IMR-90 (cell line): Measurements from ENCODE around the gene TMTC2. TPM values are rescaled to one million over a fixed set of nuclear protein-coding genes. Genes with fewer than 3 reads are reported as not detected.

Experiments
- ATAC-seq: fragments of 200-7000 bp; cut with Tn5 transposase; 2 replicates; pipeline ENCODE4 v1.9.1; 2020; ENCODE audit warnings: low read depth, mild to moderate bottlenecking, moderate library complexity
- BruUV-seq: library from RNA; stranded (reverse); fragments of 400-500 nt; replicated peaks from 2 replicates; lab custom pipeline; 2021; lab: Mats Ljungman, UMichigan
- CTCF ChIA-PET: fragments of 300-600 bp; formaldehyde crosslinking; extraction: SDS; loops from one replicate; lab custom pipeline; 2021; ENCODE audit warnings: antibody characterized with exemption; lab: Yijun Ruan, JAX
- POLR2A ChIA-PET: fragments of 300-600 bp; sonication (Branson Sonifier 250); formaldehyde crosslinking; loops from one replicate; lab custom pipeline; 2022; ENCODE audit warnings: antibody characterized with exemption; ENCODE audit not compliant: unreplicated experiment; lab: Charles Lee
- DNase-seq: peaks from one replicate; pipeline ENCODE4 v3.0.0; 2013
- H2AFZ ChIP-seq: replicated peaks from 2 replicates; pipeline ENCODE3; 2013; ENCODE audit warnings: low read length, mild to moderate bottlenecking; ENCODE audit not compliant: poor library complexity
- H2AK5ac ChIP-seq: 2 replicates; pipeline ENCODE4 v1.6.1; 2013; ENCODE audit warnings: low read depth, low read length, inconsistent platforms
- H2AK9ac ChIP-seq: replicated peaks from 2 replicates; pipeline ENCODE3; 2013; ENCODE audit warnings: mild to moderate bottlenecking, low read depth, low read length, moderate library complexity; ENCODE audit not compliant: poor library complexity
- H2BK120ac ChIP-seq: 2 replicates; pipeline ENCODE4 v1.6.1; 2013; ENCODE audit warnings: low read depth, low read length, inconsistent platforms
- H2BK15ac ChIP-seq: 3 replicates; pipeline ENCODE4 v1.6.1; 2013; ENCODE audit warnings: low read depth, low read length, inconsistent platforms
- H2BK20ac ChIP-seq: 2 replicates; pipeline ENCODE4 v1.6.1; 2013; ENCODE audit warnings: low read depth, mild to moderate bottlenecking, inconsistent platforms, low read length, moderate library complexity
- H2BK5ac ChIP-seq: 2 replicates; pipeline ENCODE4 v1.6.1; 2013; ENCODE audit warnings: mild to moderate bottlenecking, low read depth, low read length, inconsistent platforms; ENCODE audit not compliant: poor library complexity, severe bottlenecking
- H3K14ac ChIP-seq: replicated peaks from 2 replicates; pipeline ENCODE4 v1.6.1; 2013; ENCODE audit warnings: low read depth, low read length, inconsistent platforms
- H3K18ac ChIP-seq: 2 replicates; pipeline ENCODE4 v1.6.1; 2013; ENCODE audit warnings: low read depth, low read length, control low read depth
- H3K23ac ChIP-seq: 2 replicates; pipeline ENCODE4 v1.6.1; 2013; ENCODE audit warnings: low read depth, low read length, inconsistent platforms
- H3K27ac ChIP-seq: 2 replicates; pipeline ENCODE4 v1.5.1; 2013; ENCODE audit warnings: mild to moderate bottlenecking, control low read depth, low read length; ENCODE audit not compliant: insufficient read depth
- H3K27me3 ChIP-seq: 2 replicates; pipeline ENCODE4 v1.6.1; 2013; ENCODE audit warnings: low read length; ENCODE audit not compliant: control insufficient read depth, insufficient read depth
- H3K36me3 ChIP-seq: 2 replicates; pipeline ENCODE4 v1.6.1; 2013; ENCODE audit warnings: low read length, mixed read lengths; ENCODE audit not compliant: control insufficient read depth, insufficient read depth
- H3K4ac ChIP-seq: 2 replicates; pipeline ENCODE4 v1.6.1; 2013; ENCODE audit warnings: low read depth, low read length, inconsistent platforms
- H3K4me1 ChIP-seq: 2 replicates; pipeline ENCODE4 v1.6.1; 2013; ENCODE audit warnings: low read length, mixed read lengths; ENCODE audit not compliant: control insufficient read depth, insufficient read depth
- H3K4me2 ChIP-seq: 2 replicates; pipeline ENCODE4 v1.6.1; 2013; ENCODE audit warnings: low read depth, mild to moderate bottlenecking, control low read depth, low read length, moderate library complexity
- H3K4me3 ChIP-seq: 2 replicates; pipeline ENCODE4 v1.5.1; 2013; ENCODE audit warnings: low read depth, mild to moderate bottlenecking, control low read depth, low read length, moderate library complexity; ENCODE audit not compliant: insufficient read depth
- H3K56ac ChIP-seq: 2 replicates; pipeline ENCODE4 v1.6.1; 2013; ENCODE audit warnings: low read length, inconsistent platforms; ENCODE audit not compliant: insufficient read depth; ENCODE audit errors: extremely low read depth
- H3K79me1 ChIP-seq, 2 experiments: 2 replicates each; pipeline ENCODE4 v1.6.1; 2013; ENCODE audit warnings: low read length in 2 of 2, inconsistent platforms in 1 of 2, low read depth in 1 of 2
- H3K9ac ChIP-seq: 2 replicates; pipeline ENCODE4 v1.6.1; 2013; ENCODE audit warnings: low read depth, low read length, control low read depth
- H3K9me1 ChIP-seq: 2 replicates; pipeline ENCODE4 v1.6.1; 2013; ENCODE audit warnings: low read length, inconsistent platforms; ENCODE audit not compliant: insufficient read depth
- H3K9me3 ChIP-seq: 2 replicates; pipeline ENCODE4 v1.6.1; 2013; ENCODE audit warnings: low read length; ENCODE audit not compliant: control insufficient read depth, insufficient read depth
- H4K20me1 ChIP-seq: 2 replicates; pipeline ENCODE4 v1.6.1; 2013; ENCODE audit warnings: low read length, inconsistent platforms; ENCODE audit not compliant: insufficient read depth
- H4K5ac ChIP-seq: 2 replicates; pipeline ENCODE4 v1.6.1; 2013; ENCODE audit warnings: mild to moderate bottlenecking, low read depth, low read length, control low read depth
- H4K8ac ChIP-seq, 2 experiments: 2 replicates each; pipeline ENCODE4 v1.6.1; 2013; ENCODE audit warnings: low read depth in 2 of 2, low read length in 2 of 2, control low read depth in 1 of 2, inconsistent platforms in 1 of 2
- H4K91ac ChIP-seq: 2 replicates; pipeline ENCODE4 v1.6.1; 2013; ENCODE audit warnings: low read depth, low read length, inconsistent platforms; ENCODE audit not compliant: insufficient read depth
- BHLHE40 ChIP-seq: fragments of 150-350 bp; IDR thresholded peaks from 2 replicates; pipeline ENCODE4 v1.6.1; 2016; ENCODE audit warnings: mild to moderate bottlenecking, low read depth, low read length
- CEBPB ChIP-seq: IDR thresholded peaks from 2 replicates; pipeline ENCODE4 v1.6.1; 2012; ENCODE audit warnings: low read depth, low read length, improper control_type of control experiment
- CHD1 ChIP-seq: IDR thresholded peaks from 2 replicates; pipeline ENCODE4 v1.6.1; 2012; ENCODE audit warnings: low read depth, low read length, improper control_type of control experiment
- FOS ChIP-seq: fragments of 150-350 bp; IDR thresholded peaks from 2 replicates; pipeline ENCODE4 v1.6.1; 2016; ENCODE audit warnings: low read depth, low read length
- MAFK ChIP-seq: IDR thresholded peaks from 2 replicates; pipeline ENCODE4 v1.6.1; 2012; ENCODE audit warnings: low read depth, low read length, improper control_type of control experiment
- MAZ ChIP-seq: IDR thresholded peaks from 2 replicates; pipeline ENCODE4 v1.6.1; 2012; ENCODE audit warnings: low read depth, mild to moderate bottlenecking, low read length, improper control_type of control experiment, moderate library complexity, borderline replicate concordance
- MXI1 ChIP-seq: IDR thresholded peaks from 2 replicates; pipeline ENCODE4 v1.6.1; 2012; ENCODE audit warnings: low read depth, mild to moderate bottlenecking, low read length, moderate library complexity, borderline replicate concordance
- NFE2L2 ChIP-seq: fragments of 150-350 bp; IDR thresholded peaks from 2 replicates; pipeline ENCODE4 v1.6.1; 2016; ENCODE audit warnings: low read depth, mild to moderate bottlenecking, low read length
- POLR2A ChIP-seq: IDR thresholded peaks from 2 replicates; pipeline ENCODE4 v1.6.1; 2012; ENCODE audit warnings: mild to moderate bottlenecking, low read depth, low read length
- RAD21 ChIP-seq: IDR thresholded peaks from 2 replicates; pipeline ENCODE4 v1.6.1; 2012; ENCODE audit warnings: low read length, improper control_type of control experiment
- RCOR1 ChIP-seq: IDR thresholded peaks from 2 replicates; pipeline ENCODE4 v1.6.1; 2012; ENCODE audit warnings: mild to moderate bottlenecking, low read length, improper control_type of control experiment; ENCODE audit not compliant: insufficient replicate concordance
- RFX5 ChIP-seq: IDR thresholded peaks from 2 replicates; pipeline ENCODE4 v1.8.0; 2012; ENCODE audit warnings: low read depth, mild to moderate bottlenecking, low read length, moderate library complexity
- SMC3 ChIP-seq: fragments of 150-350 bp; IDR thresholded peaks from 2 replicates; pipeline ENCODE4 v1.6.1; 2016; ENCODE audit warnings: low read depth, mild to moderate bottlenecking, antibody characterized with exemption, low read length, moderate library complexity
- WGBS, 2 experiments: methylation state at CpG; one replicate each; pipeline versions ENCODE4 v1.1.5 to v1.1.7; 2013; ENCODE audit warnings: missing lambda C conversion rate in 2 of 2; ENCODE audit not compliant: insufficient read length in 1 of 2; ENCODE audit errors: extremely low coverage in 2 of 2; 5-methylcytosine and 5-hydroxymethylcytosine counted together
- dilution Hi-C: fragments of 300-500 bp; cut with HindIII; formaldehyde crosslinking; loops from one replicate; pipeline ENCODE4 v1.14.3; 2018; ENCODE audit warnings: low sequenced_read_pairs; ENCODE audit not compliant: unreplicated experiment
- in situ Hi-C: fragments of 300-500 bp; cut with MboI; formaldehyde crosslinking; loops from 3 replicates; pipeline ENCODE4 v1.14.3; 2019; ENCODE audit warnings: low sequenced_read_pairs, inconsistent platforms, mixed read lengths
- intact Hi-C: fragments of 100-400 bp; cut with micrococcal nuclease; formaldehyde crosslinking; loops from 2 replicates; pipeline ENCODE4 v1.10.0; 2022
- polyA plus RNA-seq, 3 experiments: library from polyadenylated mRNA; depleted of rRNA; stranded (reverse); fragments of >200 nt; gene quantifications; 2 replicates each; pipeline ENCODE4 v1.2.3, GENCODE V29; 2012; ENCODE audit warnings: low replicate concordance in 1 of 3
- total RNA-seq: library from RNA; depleted of rRNA; stranded (reverse); fragments of >200 nt; gene quantifications from 2 replicates; pipeline ENCODE4 v1.2.3, GENCODE V29; 2012
- TF ChIP-seq, protein P1 (sequence below): conservative IDR thresholded peaks from 2 replicates; pipeline ENCODE4 v1.5.1; 2012; ENCODE audit warnings: mild to moderate bottlenecking, low read depth, low read length, improper control_type of control experiment
- TF ChIP-seq, protein P2 (sequence below): fragments of 150-350 bp; IDR thresholded peaks from 2 replicates; pipeline ENCODE4 v1.6.1; 2017; ENCODE audit warnings: mild to moderate bottlenecking, antibody characterized with exemption, low read length, low read depth
- TF ChIP-seq, protein P3 (sequence below): fragments of 150-350 bp; IDR thresholded peaks from 2 replicates; pipeline ENCODE4 v1.6.1; 2016; ENCODE audit warnings: low read depth, mild to moderate bottlenecking, low read length, moderate library complexity, borderline replicate concordance

The TMTC2 gene
- total and polyA plus RNA-seq, 2 of the 4 experiments (the other 2 are of a cell fraction), result 0.56 to 1.4 TPM

DNA sequence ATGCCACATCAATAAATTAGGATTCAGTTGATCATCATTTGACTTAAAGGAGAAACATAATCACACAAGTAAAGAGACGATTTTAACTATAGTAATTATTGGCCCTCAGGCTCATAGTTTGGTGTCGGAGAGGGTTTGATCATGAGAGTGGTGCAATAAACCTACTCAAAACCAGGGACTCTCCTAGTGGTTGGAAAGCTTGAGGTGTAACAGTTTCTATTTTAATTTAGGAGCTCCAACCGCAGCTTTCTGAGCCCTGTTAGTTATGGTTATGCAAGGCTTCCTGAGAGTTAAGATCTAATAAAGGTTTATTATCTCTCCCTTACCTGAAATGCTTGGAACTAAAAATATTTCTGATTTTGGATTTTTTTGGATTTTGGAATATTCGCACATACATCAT is 36.4 kb downstream of the TMTC2 start:
- POLR2A ChIA-PET, result interaction anchor here (0.6 kb wide), 1 partner anchor 1735 kb away, joined by 3 read pairs; no protein-coding TSS in a partner anchor
- no peak overlapping the region for H4K5ac ChIP-seq

More for the DNA sequence above, 36.4 kb downstream of the TMTC2 start:
- no peak overlapping the region for H3K23ac ChIP-seq
- no peak overlapping the region for H2BK5ac ChIP-seq
- TF ChIP-seq RCOR1, result no peak
- no peak for TF ChIP-seq CHD1
- no peak for TF ChIP-seq MXI1
- no peak for TF ChIP-seq RAD21
- no peak for TF ChIP-seq RFX5
- TF ChIP-seq POLR2A, result no peak
- TF ChIP-seq BHLHE40, result no peak
- TF ChIP-seq FOS, result no peak
- no peak for TF ChIP-seq NFE2L2
- TF ChIP-seq, protein P1, sequence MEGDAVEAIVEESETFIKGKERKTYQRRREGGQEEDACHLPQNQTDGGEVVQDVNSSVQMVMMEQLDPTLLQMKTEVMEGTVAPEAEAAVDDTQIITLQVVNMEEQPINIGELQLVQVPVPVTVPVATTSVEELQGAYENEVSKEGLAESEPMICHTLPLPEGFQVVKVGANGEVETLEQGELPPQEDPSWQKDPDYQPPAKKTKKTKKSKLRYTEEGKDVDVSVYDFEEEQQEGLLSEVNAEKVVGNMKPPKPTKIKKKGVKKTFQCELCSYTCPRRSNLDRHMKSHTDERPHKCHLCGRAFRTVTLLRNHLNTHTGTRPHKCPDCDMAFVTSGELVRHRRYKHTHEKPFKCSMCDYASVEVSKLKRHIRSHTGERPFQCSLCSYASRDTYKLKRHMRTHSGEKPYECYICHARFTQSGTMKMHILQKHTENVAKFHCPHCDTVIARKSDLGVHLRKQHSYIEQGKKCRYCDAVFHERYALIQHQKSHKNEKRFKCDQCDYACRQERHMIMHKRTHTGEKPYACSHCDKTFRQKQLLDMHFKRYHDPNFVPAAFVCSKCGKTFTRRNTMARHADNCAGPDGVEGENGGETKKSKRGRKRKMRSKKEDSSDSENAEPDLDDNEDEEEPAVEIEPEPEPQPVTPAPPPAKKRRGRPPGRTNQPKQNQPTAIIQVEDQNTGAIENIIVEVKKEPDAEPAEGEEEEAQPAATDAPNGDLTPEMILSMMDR, result no peak
- TF ChIP-seq SMC3, result no peak
- no peak for TF ChIP-seq CEBPB
- TF ChIP-seq, protein P2, sequence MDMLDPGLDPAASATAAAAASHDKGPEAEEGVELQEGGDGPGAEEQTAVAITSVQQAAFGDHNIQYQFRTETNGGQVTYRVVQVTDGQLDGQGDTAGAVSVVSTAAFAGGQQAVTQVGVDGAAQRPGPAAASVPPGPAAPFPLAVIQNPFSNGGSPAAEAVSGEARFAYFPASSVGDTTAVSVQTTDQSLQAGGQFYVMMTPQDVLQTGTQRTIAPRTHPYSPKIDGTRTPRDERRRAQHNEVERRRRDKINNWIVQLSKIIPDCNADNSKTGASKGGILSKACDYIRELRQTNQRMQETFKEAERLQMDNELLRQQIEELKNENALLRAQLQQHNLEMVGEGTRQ, result no peak
- no peak for TF ChIP-seq MAFK
- TF ChIP-seq, protein P3, sequence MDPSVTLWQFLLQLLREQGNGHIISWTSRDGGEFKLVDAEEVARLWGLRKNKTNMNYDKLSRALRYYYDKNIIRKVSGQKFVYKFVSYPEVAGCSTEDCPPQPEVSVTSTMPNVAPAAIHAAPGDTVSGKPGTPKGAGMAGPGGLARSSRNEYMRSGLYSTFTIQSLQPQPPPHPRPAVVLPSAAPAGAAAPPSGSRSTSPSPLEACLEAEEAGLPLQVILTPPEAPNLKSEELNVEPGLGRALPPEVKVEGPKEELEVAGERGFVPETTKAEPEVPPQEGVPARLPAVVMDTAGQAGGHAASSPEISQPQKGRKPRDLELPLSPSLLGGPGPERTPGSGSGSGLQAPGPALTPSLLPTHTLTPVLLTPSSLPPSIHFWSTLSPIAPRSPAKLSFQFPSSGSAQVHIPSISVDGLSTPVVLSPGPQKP, result no peak
- TF ChIP-seq MAZ, result no peak
- no peaks in the 10 kb centered on the region for H4K20me1 ChIP-seq
- H4K91ac ChIP-seq, result no peak overlapping the region
- no TSS peak for BruUV-seq
- in situ Hi-C loops, result no loop called here
- H4K8ac ChIP-seq, result no peak overlapping the region
- intact Hi-C loops, result no loop called here
- no peak overlapping the region for H3K56ac ChIP-seq
- H2AFZ ChIP-seq, result no peak overlapping the region
- no CpG with 5 or more reads among the region's 4 CpGs for WGBS, 2 experiments
- H3K27me3 ChIP-seq, result no peaks in the 10 kb centered on the region
- dilution Hi-C loops, result no loop called here
- no peak overlapping the region for H3K18ac ChIP-seq
- no peak overlapping the region for H3K14ac ChIP-seq
- CTCF ChIA-PET, result no interaction called here
- H3K36me3 ChIP-seq, result no peaks in the 10 kb centered on the region
- H3K9ac ChIP-seq, result no peak overlapping the region
- H2AK5ac ChIP-seq, result no peak overlapping the region
- no peak overlapping the region for H3K4ac ChIP-seq
- no peak overlapping the region for H2BK15ac ChIP-seq
- H3K4me3 ChIP-seq, result no peak overlapping the region
- H3K4me1 ChIP-seq, result no peaks in the 10 kb centered on the region
- no peaks in the 10 kb centered on the region for H3K79me1 ChIP-seq
- no peak overlapping the region for H2BK20ac ChIP-seq
- no peaks in the 10 kb centered on the region for H3K9me1 ChIP-seq
- H3K9me3 ChIP-seq, result peaks cover 2% of the 10 kb centered on the region; the same call in 1 of the 2 replicates
- no peak for ATAC-seq
- H2AK9ac ChIP-seq, result no peak overlapping the region
- no peak overlapping the region for H2BK120ac ChIP-seq
- no peak overlapping the region for H3K27ac ChIP-seq
- H3K4me2 ChIP-seq, result no peak overlapping the region
- DNase-seq, result no peak
